DND-41 (cell line): ENCODE data around the gene TRIM65.

ENCODE experiments used
- EZH2 ChIP-seq: IDR thresholded peaks from 3 replicates; pipeline ENCODE4 v1.6.1; 2012; ENCODE audit warnings: borderline replicate concordance, low read depth, mild to moderate bottlenecking, moderate library complexity, low read length, inconsistent platforms; ENCODE audit not compliant: severe bottlenecking
- TF ChIP-seq, protein P1 (sequence below): IDR thresholded peaks from 2 replicates; pipeline ENCODE4 v1.5.1; 2012; ENCODE audit warnings: borderline replicate concordance, low read length, moderate library complexity, mild to moderate bottlenecking; ENCODE audit not compliant: poor library complexity, severe bottlenecking; ENCODE audit errors: extremely low read depth

DNA sequence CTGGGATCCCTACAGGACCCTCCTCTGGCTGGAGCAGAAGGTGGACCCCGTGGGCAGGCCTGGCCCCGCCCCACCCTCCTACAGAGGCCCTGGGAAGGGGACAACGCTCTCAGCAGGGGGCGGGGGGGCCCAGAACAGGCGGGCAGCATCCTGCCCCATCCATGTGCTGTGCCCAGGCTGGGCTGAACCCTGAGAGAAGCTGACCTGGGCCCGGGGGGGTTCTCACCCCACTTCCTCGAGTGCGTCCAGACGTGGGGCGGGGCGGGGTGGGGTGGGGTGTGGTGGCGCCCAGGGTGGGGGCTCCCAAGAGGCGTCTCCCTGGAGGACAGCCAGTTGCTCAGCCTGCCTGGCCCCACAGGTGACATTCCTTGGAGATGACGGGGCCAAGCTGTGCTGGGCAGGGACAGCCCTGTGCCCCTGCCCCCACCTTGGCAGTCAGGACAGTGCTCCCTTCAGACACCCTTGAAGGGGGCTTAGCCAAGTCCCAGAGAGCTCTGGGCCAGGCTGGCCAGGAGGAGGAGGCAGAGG is 52.2 kb downstream of the TRIM65 start:
- TF ChIP-seq, protein P1, sequence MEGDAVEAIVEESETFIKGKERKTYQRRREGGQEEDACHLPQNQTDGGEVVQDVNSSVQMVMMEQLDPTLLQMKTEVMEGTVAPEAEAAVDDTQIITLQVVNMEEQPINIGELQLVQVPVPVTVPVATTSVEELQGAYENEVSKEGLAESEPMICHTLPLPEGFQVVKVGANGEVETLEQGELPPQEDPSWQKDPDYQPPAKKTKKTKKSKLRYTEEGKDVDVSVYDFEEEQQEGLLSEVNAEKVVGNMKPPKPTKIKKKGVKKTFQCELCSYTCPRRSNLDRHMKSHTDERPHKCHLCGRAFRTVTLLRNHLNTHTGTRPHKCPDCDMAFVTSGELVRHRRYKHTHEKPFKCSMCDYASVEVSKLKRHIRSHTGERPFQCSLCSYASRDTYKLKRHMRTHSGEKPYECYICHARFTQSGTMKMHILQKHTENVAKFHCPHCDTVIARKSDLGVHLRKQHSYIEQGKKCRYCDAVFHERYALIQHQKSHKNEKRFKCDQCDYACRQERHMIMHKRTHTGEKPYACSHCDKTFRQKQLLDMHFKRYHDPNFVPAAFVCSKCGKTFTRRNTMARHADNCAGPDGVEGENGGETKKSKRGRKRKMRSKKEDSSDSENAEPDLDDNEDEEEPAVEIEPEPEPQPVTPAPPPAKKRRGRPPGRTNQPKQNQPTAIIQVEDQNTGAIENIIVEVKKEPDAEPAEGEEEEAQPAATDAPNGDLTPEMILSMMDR, result no peak
- no peak for TF ChIP-seq EZH2
